GM12872 (cell line): ENCODE results near the gene HS2ST1.

ENCODE experiments used
- CTCF ChIP-seq: IDR thresholded peaks from 3 replicates; pipeline ENCODE4 v1.5.1; 2011; ENCODE audit warnings: low read depth, mild to moderate bottlenecking, low read length, moderate library complexity; ENCODE audit not compliant: insufficient read depth

HS2ST1 gene

GRCh38 chr1:86887479-86888162, 26.8 kb upstream of the HS2ST1 start:
- no peak for TF ChIP-seq CTCF

GRCh38 chr1:86888327-86888726, 26.1 kb upstream of the HS2ST1 start:
- TF ChIP-seq CTCF, result no peak

- TF ChIP-seq CTCF, result no peak
These were observed 8.6 kb upstream of the HS2ST1 start for GRCh38 chr1:86905875-86906274.

- no peak for TF ChIP-seq CTCF
These were observed 8.0 kb upstream of the HS2ST1 start for GRCh38 chr1:86906419-86906818.

GRCh38 chr1:86912281-86912900, 2.0 kb upstream of the HS2ST1 start:
- TF ChIP-seq CTCF, result no peak

- no peak for TF ChIP-seq CTCF
These were observed 988 bp upstream of the HS2ST1 start for GRCh38 chr1:86913399-86913895.

GRCh38 chr1:86913896-86914600, 387 bp upstream of the HS2ST1 start, which contains the start of gene SELENOF:
TSS of gene SELENOF (minus strand) at chr1:86914126. CDS start at chr1:86914111, 15 bp downstream.
- TF ChIP-seq CTCF, result no peak
